Measurements from ENCODE around the gene ARHGAP15.

ARHGAP15 gene

GRCh38 chr2:143344780-143345179 lies 215.6 kb downstream of the ARHGAP15 start:
- DNase-seq (ENCODE audit: low spot score), result no peak

GRCh38 chr2:143345887-143346787 lies 216.9 kb downstream of the ARHGAP15 start:
- no peak for DNase-seq (ENCODE audit: low spot score)

- no peak for DNase-seq (ENCODE audit: low spot score)
Observed at GRCh38 chr2:143347271-143347695, 218.1 kb downstream of the ARHGAP15 start.

GRCh38 chr2:143347901-143348414 lies 218.7 kb downstream of the ARHGAP15 start:
- DNase-seq (ENCODE audit: low spot score), result no peak

GRCh38 chr2:143354050-143354750 lies 225.0 kb downstream of the ARHGAP15 start:
- no peak for DNase-seq (ENCODE audit: low spot score)

- no peak for DNase-seq (ENCODE audit: low spot score)
Observed at GRCh38 chr2:143355870-143356269, 226.7 kb downstream of the ARHGAP15 start.

- no peak for DNase-seq (ENCODE audit: low spot score)
Observed at GRCh38 chr2:143356336-143356735, 227.1 kb downstream of the ARHGAP15 start.

- no peak for DNase-seq (ENCODE audit: low spot score)
Observed at GRCh38 chr2:143356736-143357446, 227.7 kb downstream of the ARHGAP15 start.

- DNase-seq (ENCODE audit: low spot score), result peak; percentile 74
Observed at GRCh38 chr2:143357966-143358365, 228.7 kb downstream of the ARHGAP15 start.

- DNase-seq (ENCODE audit: low spot score), result no peak
Observed at GRCh38 chr2:143361346-143361745, 232.1 kb downstream of the ARHGAP15 start.

GRCh38 chr2:143371616-143372015 lies 242.4 kb downstream of the ARHGAP15 start:
- no peak for DNase-seq (ENCODE audit: low spot score)

- DNase-seq (ENCODE audit: low spot score), result no peak
Observed at GRCh38 chr2:143375384-143375880, 246.2 kb downstream of the ARHGAP15 start.

GRCh38 chr2:143378996-143379395 lies 249.8 kb downstream of the ARHGAP15 start:
- no peak for DNase-seq (ENCODE audit: low spot score)

GRCh38 chr2:143379955-143380354 lies 250.7 kb downstream of the ARHGAP15 start:
- no peak for DNase-seq (ENCODE audit: low spot score)

GRCh38 chr2:143382573-143382972 lies 253.4 kb downstream of the ARHGAP15 start:
- no peak for DNase-seq (ENCODE audit: low spot score)

- no peak for DNase-seq (ENCODE audit: low spot score)
Observed at GRCh38 chr2:143383016-143383415, 253.8 kb downstream of the ARHGAP15 start.

- no peak for DNase-seq (ENCODE audit: low spot score)
Observed at GRCh38 chr2:143384111-143384510, 254.9 kb downstream of the ARHGAP15 start.

GRCh38 chr2:143390171-143390570 lies 261.0 kb downstream of the ARHGAP15 start:
- no peak for DNase-seq (ENCODE audit: low spot score)

GRCh38 chr2:143392358-143392757 lies 263.1 kb downstream of the ARHGAP15 start:
- DNase-seq (ENCODE audit: low spot score), result no peak

GRCh38 chr2:143394062-143394461 lies 264.8 kb downstream of the ARHGAP15 start:
- DNase-seq (ENCODE audit: low spot score), result no peak

GRCh38 chr2:143397884-143398614 lies 268.8 kb downstream of the ARHGAP15 start:
- DNase-seq (ENCODE audit: low spot score), result no peak

Data from D341Med (cell line).